WTC11 (cell line): ENCODE measurements around the gene ABI2. TPM values are rescaled to one million over a fixed set of nuclear protein-coding genes. Genes with fewer than 3 reads are reported as not detected.

Experiments
- ATAC-seq: fragments of 200-7000 bp; cut with Tn5 transposase; 2 replicates; pipeline ENCODE4 v1.10.0; 2021; ENCODE audit warnings: mild to moderate bottlenecking, moderate library complexity
- CTCF ChIA-PET: fragments of 300-600 bp; sonication (Branson Sonifier 250); formaldehyde crosslinking; loops from one replicate; lab custom pipeline; 2021; ENCODE audit warnings: antibody characterized with exemption; lab: Charles Lee
- POLR2A ChIA-PET: fragments of 350-600 bp; sonication (Branson Sonifier 250); formaldehyde crosslinking; loops from one replicate; lab custom pipeline; 2021; ENCODE audit warnings: antibody characterized with exemption; lab: Charles Lee
- DNase-seq: peaks from one replicate; pipeline ENCODE4 v3.0.0; 2021; ENCODE audit warnings: low spot score
- H3K27ac Mint-ChIP-seq: 2 replicates; pipeline ENCODE4 v1.8.0; 2021; ENCODE audit warnings: mixed read lengths
- H3K27me3 Mint-ChIP-seq: 2 replicates; pipeline ENCODE4 v1.8.0; 2021; ENCODE audit warnings: low read depth, mild to moderate bottlenecking, moderate library complexity, mixed read lengths
- H3K36me3 Mint-ChIP-seq: 2 replicates; pipeline ENCODE4 v1.8.0; 2021; ENCODE audit warnings: mixed read lengths
- H3K4me1 Mint-ChIP-seq: 2 replicates; pipeline ENCODE4 v1.8.0; 2022; ENCODE audit warnings: mixed read lengths
- H3K4me3 Mint-ChIP-seq: 2 replicates; pipeline ENCODE4 v1.8.0; 2021; ENCODE audit warnings: mild to moderate bottlenecking, moderate library complexity, mixed read lengths
- H3K9me3 Mint-ChIP-seq: 2 replicates; pipeline ENCODE4 v1.8.0; 2021; ENCODE audit warnings: mixed read lengths
- AFF4 ChIP-seq: sonication (generic); formaldehyde crosslinking; IDR thresholded peaks from 2 replicates; pipeline ENCODE4 v1.8.1; 2023; ENCODE audit warnings: mild to moderate bottlenecking, missing genetic modification reagents, borderline replicate concordance
- FOXJ3 ChIP-seq: sonication (generic); formaldehyde crosslinking; IDR thresholded peaks from 2 replicates; pipeline ENCODE4 v1.9.0; 2021; ENCODE audit warnings: missing genetic modification reagents, mild to moderate bottlenecking, borderline replicate concordance
- GRHL2 ChIP-seq: fragments of 250-450 bp; sonication (Bioruptor Pico); IDR thresholded peaks from 2 replicates; pipeline ENCODE4 v1.8.0; 2022; ENCODE audit warnings: mild to moderate bottlenecking, moderate library complexity; ENCODE audit not compliant: insufficient replicate concordance, severe bottlenecking
- GTF2I ChIP-seq: fragments of 250-450 bp; sonication (Bioruptor Pico); conservative IDR thresholded peaks from 2 replicates; pipeline ENCODE4 v1.4.0; 2021; ENCODE audit warnings: mild to moderate bottlenecking
- NFATC4 ChIP-seq: fragments of 250-450 bp; sonication (Bioruptor Pico); IDR thresholded peaks from 2 replicates; pipeline ENCODE4 v1.9.0; 2021; ENCODE audit warnings: mild to moderate bottlenecking
- ZNF263 ChIP-seq: sonication (generic); formaldehyde crosslinking; IDR thresholded peaks from 2 replicates; pipeline ENCODE4 v1.8.1; 2022; ENCODE audit warnings: low read depth, mild to moderate bottlenecking, moderate library complexity, missing genetic modification reagents
- total RNA-seq: library from RNA; stranded (reverse); gene quantifications from 3 replicates; pipeline ENCODE4 v1.2.3, GENCODE V29; 2021
- TF ChIP-seq, protein P1 (sequence below): sonication (generic); formaldehyde crosslinking; IDR thresholded peaks from 2 replicates; pipeline ENCODE4 v1.8.1; 2023; ENCODE audit warnings: mild to moderate bottlenecking, missing genetic modification reagents, moderate library complexity
- TF ChIP-seq, protein P2 (sequence below): sonication (generic); formaldehyde crosslinking; IDR thresholded peaks from 2 replicates; pipeline ENCODE4 v1.8.0; 2023; ENCODE audit warnings: missing genetic modification reagents, mild to moderate bottlenecking, borderline replicate concordance
- TF ChIP-seq, protein P3 (sequence below): fragments of 250-450 bp; sonication (Bioruptor Pico); IDR thresholded peaks from 2 replicates; pipeline ENCODE4 v1.9.0; 2021; ENCODE audit warnings: mild to moderate bottlenecking

The ABI2 gene
- total RNA-seq, 1 experiment from 2014 or later, result 121 TPM

DNA sequence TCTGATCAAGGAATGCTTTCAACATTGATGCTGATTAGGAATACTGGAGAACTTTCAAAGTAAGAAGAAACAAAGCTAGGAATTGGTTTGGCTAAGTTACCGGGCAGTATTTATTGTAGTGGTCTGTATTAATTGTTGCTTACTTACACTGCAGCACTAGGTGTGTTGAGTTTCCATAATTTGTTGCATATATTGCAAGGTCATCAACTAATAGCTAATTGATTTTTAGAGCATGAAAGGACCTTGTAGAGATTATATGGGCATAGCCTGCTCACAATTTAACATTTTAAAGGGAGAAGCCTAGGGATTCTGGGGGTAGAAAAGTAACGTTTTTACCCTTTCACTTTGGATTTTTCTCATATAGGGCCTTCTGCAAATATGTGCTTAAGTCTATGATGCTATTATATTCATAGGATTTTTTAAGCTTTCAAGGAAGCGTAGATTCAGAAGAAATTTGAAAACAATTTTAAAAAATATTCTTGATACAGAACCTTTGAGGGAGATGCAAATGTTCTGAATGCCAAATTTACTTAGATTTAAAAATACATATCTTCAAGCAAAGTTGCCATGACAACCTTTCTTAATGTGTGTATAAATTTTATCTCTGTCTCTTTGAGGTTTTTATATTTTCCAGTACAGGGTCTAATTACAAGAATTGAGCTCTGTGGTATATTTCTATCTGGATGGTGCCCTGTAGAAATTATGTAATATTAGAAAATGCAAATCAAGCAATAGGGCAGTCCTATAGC, 17.3 kb upstream of the ABI2 start:
- no peaks in the 10 kb centered on the region for H3K4me1 Mint-ChIP-seq
- no peaks in the 10 kb centered on the region; the same call in 1 of the 2 replicates for H3K27me3 Mint-ChIP-seq
- peaks cover 32% of the 10 kb centered on the region for H3K36me3 Mint-ChIP-seq
- no peak overlapping the region for H3K4me3 Mint-ChIP-seq
- peaks cover 34% of the 10 kb centered on the region for H3K9me3 Mint-ChIP-seq
- H3K27ac Mint-ChIP-seq, result no peak overlapping the region
- ChIA-PET CTCF (no interaction called here), POLR2A (no interaction called here)
- ATAC-seq (no peak), DNase-seq (no peak)
- TF ChIP-seq ZNF263 (CRISPR knock-in tag) (no peak), NFATC4 (CRISPR knock-in tag) (no peak), AFF4 (CRISPR knock-in tag) (no peak), GRHL2 (CRISPR knock-in tag) (no peak)
- TF ChIP-seq, protein P1, sequence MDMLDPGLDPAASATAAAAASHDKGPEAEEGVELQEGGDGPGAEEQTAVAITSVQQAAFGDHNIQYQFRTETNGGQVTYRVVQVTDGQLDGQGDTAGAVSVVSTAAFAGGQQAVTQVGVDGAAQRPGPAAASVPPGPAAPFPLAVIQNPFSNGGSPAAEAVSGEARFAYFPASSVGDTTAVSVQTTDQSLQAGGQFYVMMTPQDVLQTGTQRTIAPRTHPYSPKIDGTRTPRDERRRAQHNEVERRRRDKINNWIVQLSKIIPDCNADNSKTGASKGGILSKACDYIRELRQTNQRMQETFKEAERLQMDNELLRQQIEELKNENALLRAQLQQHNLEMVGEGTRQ (CRISPR knock-in tag), result no peak
- TF ChIP-seq, protein P2, sequence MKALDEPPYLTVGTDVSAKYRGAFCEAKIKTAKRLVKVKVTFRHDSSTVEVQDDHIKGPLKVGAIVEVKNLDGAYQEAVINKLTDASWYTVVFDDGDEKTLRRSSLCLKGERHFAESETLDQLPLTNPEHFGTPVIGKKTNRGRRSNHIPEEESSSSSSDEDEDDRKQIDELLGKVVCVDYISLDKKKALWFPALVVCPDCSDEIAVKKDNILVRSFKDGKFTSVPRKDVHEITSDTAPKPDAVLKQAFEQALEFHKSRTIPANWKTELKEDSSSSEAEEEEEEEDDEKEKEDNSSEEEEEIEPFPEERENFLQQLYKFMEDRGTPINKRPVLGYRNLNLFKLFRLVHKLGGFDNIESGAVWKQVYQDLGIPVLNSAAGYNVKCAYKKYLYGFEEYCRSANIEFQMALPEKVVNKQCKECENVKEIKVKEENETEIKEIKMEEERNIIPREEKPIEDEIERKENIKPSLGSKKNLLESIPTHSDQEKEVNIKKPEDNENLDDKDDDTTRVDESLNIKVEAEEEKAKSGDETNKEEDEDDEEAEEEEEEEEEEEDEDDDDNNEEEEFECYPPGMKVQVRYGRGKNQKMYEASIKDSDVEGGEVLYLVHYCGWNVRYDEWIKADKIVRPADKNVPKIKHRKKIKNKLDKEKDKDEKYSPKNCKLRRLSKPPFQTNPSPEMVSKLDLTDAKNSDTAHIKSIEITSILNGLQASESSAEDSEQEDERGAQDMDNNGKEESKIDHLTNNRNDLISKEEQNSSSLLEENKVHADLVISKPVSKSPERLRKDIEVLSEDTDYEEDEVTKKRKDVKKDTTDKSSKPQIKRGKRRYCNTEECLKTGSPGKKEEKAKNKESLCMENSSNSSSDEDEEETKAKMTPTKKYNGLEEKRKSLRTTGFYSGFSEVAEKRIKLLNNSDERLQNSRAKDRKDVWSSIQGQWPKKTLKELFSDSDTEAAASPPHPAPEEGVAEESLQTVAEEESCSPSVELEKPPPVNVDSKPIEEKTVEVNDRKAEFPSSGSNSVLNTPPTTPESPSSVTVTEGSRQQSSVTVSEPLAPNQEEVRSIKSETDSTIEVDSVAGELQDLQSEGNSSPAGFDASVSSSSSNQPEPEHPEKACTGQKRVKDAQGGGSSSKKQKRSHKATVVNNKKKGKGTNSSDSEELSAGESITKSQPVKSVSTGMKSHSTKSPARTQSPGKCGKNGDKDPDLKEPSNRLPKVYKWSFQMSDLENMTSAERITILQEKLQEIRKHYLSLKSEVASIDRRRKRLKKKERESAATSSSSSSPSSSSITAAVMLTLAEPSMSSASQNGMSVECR (CRISPR knock-in tag), result no peak
- TF ChIP-seq, protein P3, sequence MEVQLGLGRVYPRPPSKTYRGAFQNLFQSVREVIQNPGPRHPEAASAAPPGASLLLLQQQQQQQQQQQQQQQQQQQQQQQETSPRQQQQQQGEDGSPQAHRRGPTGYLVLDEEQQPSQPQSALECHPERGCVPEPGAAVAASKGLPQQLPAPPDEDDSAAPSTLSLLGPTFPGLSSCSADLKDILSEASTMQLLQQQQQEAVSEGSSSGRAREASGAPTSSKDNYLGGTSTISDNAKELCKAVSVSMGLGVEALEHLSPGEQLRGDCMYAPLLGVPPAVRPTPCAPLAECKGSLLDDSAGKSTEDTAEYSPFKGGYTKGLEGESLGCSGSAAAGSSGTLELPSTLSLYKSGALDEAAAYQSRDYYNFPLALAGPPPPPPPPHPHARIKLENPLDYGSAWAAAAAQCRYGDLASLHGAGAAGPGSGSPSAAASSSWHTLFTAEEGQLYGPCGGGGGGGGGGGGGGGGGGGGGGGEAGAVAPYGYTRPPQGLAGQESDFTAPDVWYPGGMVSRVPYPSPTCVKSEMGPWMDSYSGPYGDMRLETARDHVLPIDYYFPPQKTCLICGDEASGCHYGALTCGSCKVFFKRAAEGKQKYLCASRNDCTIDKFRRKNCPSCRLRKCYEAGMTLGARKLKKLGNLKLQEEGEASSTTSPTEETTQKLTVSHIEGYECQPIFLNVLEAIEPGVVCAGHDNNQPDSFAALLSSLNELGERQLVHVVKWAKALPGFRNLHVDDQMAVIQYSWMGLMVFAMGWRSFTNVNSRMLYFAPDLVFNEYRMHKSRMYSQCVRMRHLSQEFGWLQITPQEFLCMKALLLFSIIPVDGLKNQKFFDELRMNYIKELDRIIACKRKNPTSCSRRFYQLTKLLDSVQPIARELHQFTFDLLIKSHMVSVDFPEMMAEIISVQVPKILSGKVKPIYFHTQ (CRISPR knock-in tag), result no peak

- no peak for ATAC-seq
- Mint-ChIP-seq H3K27ac (no peak overlapping the region), H3K4me3 (0 out of 2 replicates have a peak overlapping the region, but pooled peaks have one; percentile 90), H3K4me1 (peaks cover 26% of the 10 kb centered on the region), H3K9me3 (no peaks in the 10 kb centered on the region), H3K36me3 (no peaks in the 10 kb centered on the region), H3K27me3 (no peaks in the 10 kb centered on the region; the same call in 1 of the 2 replicates)
- POLR2A ChIA-PET, result no interaction called here
- DNase-seq, result no peak
- CTCF ChIA-PET, result no interaction called here
- no peak for TF ChIP-seq GTF2I (CRISPR knock-in tag)
- TF ChIP-seq FOXJ3 (CRISPR knock-in tag), result no peak
Observed at GRCh38 chr2:203326356-203326755, 1.8 kb upstream of the ABI2 start.
